PC-3 (cell line): Measurements from ENCODE around the gene ZNF106.

Experiments
- EZH2 ChIP-seq: fragments of 300-600 bp; sonication (generic); IDR thresholded peaks from one replicate; pipeline ENCODE4 v1.6.1; 2017; ENCODE audit warnings: antibody characterized with exemption, mild to moderate bottlenecking, low read length; ENCODE audit not compliant: unreplicated experiment
- TF ChIP-seq, protein P1 (sequence below): fragments of 300-600 bp; sonication (generic); conservative IDR thresholded peaks from 2 replicates; pipeline ENCODE4 v1.5.1; 2017; ENCODE audit warnings: antibody characterized with exemption, low read depth, mild to moderate bottlenecking, low read length

DNA sequence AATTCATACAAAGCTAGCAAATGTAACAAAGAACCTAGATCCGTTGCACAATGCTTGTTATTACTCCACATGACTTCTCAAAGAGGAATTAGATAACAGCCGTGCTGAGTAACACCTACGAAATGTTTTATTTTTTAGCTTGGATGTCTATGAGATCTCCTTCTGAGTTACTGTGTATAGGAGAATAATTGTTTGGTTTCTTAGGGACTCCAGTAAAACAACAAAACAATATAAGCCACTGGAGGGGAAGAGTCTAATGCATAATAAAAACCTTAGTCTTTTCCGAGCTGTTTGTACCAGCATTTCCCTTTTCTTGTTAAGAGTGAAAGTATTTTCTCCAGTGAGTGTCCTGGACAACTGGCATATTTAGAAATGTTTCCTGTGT lies 20.1 kb upstream of the ZNF106 start:
- TF ChIP-seq, protein P1, sequence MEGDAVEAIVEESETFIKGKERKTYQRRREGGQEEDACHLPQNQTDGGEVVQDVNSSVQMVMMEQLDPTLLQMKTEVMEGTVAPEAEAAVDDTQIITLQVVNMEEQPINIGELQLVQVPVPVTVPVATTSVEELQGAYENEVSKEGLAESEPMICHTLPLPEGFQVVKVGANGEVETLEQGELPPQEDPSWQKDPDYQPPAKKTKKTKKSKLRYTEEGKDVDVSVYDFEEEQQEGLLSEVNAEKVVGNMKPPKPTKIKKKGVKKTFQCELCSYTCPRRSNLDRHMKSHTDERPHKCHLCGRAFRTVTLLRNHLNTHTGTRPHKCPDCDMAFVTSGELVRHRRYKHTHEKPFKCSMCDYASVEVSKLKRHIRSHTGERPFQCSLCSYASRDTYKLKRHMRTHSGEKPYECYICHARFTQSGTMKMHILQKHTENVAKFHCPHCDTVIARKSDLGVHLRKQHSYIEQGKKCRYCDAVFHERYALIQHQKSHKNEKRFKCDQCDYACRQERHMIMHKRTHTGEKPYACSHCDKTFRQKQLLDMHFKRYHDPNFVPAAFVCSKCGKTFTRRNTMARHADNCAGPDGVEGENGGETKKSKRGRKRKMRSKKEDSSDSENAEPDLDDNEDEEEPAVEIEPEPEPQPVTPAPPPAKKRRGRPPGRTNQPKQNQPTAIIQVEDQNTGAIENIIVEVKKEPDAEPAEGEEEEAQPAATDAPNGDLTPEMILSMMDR, result no peak
- no peak for TF ChIP-seq EZH2
